ENCODE data around the gene ZNF366.

Gene ZNF366, protein sequence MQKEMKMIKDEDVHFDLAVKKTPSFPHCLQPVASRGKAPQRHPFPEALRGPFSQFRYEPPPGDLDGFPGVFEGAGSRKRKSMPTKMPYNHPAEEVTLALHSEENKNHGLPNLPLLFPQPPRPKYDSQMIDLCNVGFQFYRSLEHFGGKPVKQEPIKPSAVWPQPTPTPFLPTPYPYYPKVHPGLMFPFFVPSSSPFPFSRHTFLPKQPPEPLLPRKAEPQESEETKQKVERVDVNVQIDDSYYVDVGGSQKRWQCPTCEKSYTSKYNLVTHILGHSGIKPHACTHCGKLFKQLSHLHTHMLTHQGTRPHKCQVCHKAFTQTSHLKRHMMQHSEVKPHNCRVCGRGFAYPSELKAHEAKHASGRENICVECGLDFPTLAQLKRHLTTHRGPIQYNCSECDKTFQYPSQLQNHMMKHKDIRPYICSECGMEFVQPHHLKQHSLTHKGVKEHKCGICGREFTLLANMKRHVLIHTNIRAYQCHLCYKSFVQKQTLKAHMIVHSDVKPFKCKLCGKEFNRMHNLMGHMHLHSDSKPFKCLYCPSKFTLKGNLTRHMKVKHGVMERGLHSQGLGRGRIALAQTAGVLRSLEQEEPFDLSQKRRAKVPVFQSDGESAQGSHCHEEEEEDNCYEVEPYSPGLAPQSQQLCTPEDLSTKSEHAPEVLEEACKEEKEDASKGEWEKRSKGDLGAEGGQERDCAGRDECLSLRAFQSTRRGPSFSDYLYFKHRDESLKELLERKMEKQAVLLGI

DNA sequence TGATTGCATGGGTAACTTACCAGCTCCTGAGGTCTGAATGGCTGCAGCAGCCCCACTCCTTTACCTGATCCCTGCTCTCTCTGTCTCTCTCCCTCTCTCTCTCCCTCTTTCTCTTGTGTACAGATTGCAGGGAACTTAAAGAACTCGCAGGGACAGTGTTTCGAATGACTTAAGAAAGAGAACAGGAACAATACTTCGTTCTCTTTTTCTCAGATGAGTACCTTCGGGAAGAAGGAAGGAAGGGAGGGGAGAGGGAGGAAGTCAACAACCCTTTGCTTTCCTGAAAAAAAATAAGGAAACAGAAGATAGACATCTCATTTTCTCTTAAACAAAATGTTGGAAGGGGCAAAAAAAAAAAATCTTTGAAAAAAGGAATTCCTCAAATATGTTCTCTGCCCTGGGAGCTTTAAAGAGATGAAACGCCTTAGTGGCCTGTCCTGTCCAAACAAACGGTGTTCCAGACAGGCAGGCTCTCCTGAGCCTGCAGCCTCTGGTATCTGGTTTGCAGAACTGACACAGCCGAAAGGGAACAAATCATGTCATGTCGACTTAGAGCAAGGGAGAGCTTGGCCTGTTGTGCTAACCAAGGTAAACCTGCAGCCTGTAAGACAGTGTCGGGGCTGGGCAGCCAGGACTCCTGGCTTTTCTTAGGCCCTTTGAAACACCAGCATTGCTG, at the start of gene ZNF366:
TSS of gene ZNF366 (minus strand) at position 180 of the 676 bp plus-strand sequence. CDS start 45,914 bp downstream, outside the sequence.
- DNase-seq (ENCODE audit: low spot score): no peak

GRCh38 chr5:72556351-72557166, 49.3 kb upstream of the ZNF366 start:
- no peak for DNase-seq (ENCODE audit: low spot score)

- no peak for DNase-seq (ENCODE audit: low spot score)
Observed at GRCh38 chr5:72555871-72556270, 48.7 kb upstream of the ZNF366 start.

DNA sequence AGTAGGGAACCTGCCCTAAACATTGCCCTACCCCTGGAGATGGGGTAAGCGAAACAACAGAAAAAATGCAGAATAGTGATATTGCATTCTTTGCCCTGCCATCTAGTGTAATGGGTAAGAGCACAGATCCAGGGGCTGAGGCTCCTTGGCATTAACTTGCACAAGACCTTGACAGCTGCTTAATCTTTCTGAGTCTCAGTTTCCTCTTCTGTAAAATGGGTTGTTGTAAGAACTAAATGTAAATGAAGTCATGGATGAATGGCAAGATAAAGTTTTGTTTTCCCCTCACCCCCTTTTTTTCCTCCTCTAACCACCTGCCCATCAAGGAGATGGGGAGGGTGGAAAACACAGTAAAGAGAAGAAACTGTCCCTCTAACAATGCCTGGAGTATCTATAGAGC, 47.7 kb upstream of the ZNF366 start:
- DNase-seq (ENCODE audit: low spot score): no peak

GRCh38 chr5:72552041-72552557, 44.9 kb upstream of the ZNF366 start:
- DNase-seq (ENCODE audit: low spot score): no peak

DNA sequence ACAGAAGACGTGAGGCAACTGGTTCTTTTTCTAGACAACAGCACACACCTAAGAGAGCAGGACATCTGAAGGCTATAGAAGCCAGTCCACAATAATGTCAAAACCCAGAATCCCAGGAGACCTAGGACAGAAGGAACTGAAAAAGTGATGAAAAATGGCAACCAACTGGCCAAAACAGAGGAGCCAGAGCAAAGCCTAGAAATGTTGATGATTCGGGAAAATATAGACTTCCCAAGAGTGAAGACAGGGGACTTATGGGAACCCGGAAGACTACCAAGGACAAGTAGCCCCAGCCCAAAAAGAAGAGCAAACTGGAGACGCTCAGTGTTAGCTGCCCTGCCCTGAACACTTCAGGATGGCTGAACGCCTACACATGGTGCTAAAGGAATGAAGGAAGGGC, 43.4 kb upstream of the ZNF366 start:
- DNase-seq (ENCODE audit: low spot score): no peak

DNA sequence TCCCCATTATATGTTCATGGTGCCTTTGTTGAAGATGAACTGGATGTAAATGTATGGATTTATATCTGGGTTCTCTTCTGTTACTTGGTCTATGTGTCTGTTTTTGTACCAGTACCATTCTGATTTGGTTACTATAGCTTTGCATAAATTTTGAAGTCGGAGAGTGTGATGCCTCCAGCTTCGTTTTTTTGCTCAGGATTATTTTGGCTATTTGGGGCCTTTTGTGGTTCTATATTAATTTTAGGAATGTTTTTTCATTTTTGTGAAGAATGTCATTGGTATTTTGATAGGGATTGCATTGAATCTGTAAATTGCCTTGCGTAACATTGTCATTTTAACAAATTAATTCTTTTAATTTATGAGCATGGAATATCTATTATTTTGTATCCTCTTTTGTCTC, 36.6 kb upstream of the ZNF366 start:
- no peak for DNase-seq (ENCODE audit: low spot score)

- no peak for DNase-seq (ENCODE audit: low spot score)
Observed at GRCh38 chr5:72543365-72543764, 36.2 kb upstream of the ZNF366 start.

DNA sequence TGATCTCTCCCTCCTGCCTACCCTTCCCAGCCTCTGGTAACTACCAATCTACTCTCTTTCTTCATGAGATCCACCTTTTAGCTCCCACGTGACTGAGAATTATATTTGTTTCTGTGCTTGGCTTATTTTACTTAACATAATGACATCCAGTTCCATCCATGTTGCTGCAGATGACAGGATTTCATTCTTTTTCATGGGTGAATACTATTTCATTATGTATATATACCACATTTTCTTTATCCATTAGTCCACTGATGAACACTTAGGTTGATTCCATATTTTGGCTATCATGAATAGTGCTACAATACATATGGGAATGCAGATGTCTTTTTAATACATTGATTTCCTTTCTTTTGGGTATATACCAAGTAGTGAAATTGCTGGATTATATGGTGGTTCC, 35.5 kb upstream of the ZNF366 start:
- no peak for DNase-seq (ENCODE audit: low spot score)

GRCh38 chr5:72541501-72542225, 34.5 kb upstream of the ZNF366 start:
- DNase-seq (ENCODE audit: low spot score): no peak

DNA sequence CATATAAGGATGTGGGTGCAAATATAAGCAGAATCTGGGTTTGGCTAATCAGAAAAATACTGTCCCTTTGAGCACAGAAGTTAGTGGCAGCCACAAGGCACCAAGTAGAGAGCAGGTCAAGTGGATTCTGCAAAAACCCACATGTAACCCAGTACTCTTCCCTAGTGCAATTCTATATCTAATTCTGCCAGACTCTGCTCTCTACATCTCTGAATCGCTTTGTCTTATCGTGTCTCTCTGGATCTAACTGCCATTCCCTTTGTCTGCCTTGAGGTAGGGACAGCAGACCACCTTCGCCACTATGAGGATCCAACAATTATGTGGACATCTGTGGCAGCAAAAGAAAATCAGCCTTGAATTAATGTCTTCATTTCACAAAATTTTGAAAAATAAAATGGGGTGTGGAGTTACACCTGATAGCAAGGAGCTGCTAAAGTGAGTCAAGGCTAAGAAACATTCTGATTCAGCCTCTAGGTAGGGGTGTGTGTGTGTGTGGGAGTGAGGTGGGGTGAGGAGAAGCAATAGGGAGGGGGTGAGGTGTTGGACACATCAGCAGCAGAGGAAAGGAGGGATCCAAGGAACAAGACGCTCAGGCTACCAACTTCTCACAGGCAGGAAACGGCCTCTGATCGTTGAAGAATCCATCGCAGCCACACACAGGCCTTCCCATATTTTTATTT, 33.7 kb upstream of the ZNF366 start:
- no peak for DNase-seq (ENCODE audit: low spot score)

DNA sequence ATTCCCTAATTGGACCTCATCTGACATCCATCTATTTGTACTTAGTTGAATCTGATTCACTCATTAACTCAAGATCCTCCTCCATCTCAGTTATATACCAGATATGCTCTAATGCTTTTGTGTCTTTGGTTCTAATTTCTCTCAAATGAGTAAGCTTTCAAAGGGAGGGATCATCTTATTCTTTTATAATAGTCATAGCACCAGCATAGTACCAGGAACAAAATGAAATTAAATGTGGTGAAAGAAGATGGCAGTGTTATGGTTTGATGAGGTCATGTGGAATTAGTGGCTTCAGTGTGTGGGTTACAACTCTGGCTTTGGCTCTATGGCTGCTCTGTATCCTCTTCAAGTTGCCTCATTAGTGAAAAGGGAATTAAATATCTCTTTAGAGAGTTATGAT, 32.5 kb upstream of the ZNF366 start:
- DNase-seq (ENCODE audit: low spot score): no peak

- DNase-seq (ENCODE audit: low spot score): no peak
Observed at GRCh38 chr5:72539038-72539437, 31.8 kb upstream of the ZNF366 start.

GRCh38 chr5:72537166-72537565, 30.0 kb upstream of the ZNF366 start:
- DNase-seq (ENCODE audit: low spot score): no peak

DNA sequence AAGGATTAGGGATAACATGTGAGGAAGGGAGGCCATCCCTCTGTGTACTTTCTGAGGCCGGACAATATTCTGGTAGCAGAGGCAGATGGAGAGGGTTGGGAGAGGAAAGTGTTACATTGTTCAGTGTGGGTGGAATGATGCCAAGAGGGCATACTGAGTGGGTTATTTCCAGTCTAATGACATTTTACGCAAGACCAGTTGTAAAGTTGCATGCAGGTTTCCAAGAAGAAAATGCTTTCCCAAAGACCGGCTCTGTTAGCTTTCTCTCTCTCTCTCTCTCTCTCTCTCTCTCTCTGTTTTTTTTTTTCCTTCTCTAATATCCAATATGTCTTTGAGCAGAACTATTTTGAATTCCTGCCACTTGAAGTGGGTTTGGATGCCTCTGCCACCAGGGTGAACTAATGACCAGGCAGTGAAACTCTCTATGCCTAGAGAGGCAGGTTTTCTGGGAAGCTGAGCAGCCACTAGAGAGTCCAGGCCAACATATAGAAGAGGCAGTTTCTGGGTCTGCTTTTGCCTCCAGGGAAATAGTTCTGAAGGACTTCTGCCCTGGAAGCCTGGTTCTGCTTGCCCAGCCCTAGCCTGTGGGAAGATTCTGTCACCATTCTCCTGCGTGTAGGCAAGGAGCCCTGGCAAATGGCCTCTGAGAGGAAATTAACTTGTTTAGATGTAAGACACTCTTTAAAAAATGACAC, 24.4 kb upstream of the ZNF366 start:
- DNase-seq (ENCODE audit: low spot score): no peak

DNA sequence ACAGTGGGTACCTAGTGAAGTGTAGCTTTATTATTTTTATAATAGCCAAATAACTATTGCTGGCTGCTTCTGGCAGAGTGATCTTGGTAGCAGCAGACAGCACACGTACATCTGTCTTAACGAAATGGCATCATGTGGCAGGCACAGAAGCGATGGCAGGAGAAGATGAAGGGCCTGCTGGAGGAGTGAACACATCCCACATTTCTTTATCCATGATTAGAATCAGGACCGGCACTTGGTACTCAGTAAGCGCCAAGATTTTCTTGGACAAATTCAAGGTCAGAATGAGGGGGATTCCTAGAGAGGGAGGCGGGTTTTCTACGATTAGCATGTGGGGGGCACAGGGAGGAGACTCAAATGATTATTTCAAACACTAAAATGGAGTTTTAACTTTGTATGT, 23.0 kb upstream of the ZNF366 start:
- DNase-seq (ENCODE audit: low spot score): no peak

GRCh38 chr5:72529383-72529782, 22.2 kb upstream of the ZNF366 start:
- no peak for DNase-seq (ENCODE audit: low spot score)

DNA sequence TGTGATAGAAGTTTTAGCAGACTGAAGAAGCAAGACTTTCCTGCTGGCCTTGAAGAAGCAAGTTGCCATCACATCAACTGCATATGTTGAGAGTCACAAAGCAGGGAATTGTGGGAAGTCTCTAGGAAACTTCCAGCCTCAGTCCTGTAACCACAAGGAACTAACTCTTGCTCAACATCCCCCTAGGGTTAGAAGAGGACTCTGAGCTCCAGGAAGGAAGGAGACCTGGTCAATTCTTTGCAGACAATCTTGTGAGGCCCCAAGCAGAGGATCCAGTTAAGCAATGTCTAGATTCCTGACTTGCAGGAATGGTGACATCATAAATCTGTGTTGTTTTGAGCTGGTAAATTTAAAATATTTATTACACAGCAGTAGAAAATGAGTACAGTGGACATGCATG, 18.6 kb upstream of the ZNF366 start:
- DNase-seq (ENCODE audit: low spot score): no peak

DNA sequence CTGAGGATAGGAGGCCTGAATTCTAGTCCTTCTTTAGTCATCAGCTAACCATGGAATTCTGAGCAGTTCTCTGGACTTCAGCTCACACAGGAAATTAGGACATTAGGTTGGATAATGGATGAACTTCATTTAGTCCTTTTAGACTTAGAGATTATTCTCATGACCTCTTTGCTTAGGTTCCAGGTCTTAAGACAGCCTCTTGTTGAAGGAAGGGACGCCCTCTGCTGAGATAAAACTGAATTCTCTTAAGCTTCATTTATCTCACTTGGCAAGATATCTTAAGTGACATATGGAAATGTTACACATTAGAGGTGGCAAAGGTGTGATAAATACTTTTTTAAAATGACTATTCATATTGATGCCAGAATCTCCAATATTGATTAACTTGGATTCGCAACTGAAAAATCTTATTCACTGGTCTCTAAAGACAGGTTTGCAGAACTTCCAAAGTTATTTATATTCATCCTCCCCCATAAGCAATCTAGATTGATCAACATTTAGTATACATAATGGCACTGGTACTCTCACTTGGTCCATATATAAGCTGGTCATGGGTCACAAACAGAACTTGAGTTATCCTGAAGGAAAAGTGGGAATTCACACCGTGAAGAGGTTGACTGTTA, 16.9 kb upstream of the ZNF366 start:
- no peak for DNase-seq (ENCODE audit: low spot score)

Measured in hematopoietic multipotent progenitor cell treated with erythropoietin and hydrocortisone succinate and interleukin-3 and kit ligand, for 17 days (in vitro differentiated cells).